C4-2B (cell line): Measurements from ENCODE around the gene RHBDF2.

Source experiments
- H3K27ac ChIP-seq: fragments of 450-650 bp; 2 replicates; pipeline ENCODE4 v1.5.1; 2017
- CTCF ChIP-seq: fragments of 450-650 bp; conservative IDR thresholded peaks from 2 replicates; pipeline ENCODE4 v1.5.1; 2017; ENCODE audit warnings: mild to moderate bottlenecking
- ZFX ChIP-seq: fragments of 450-650 bp; IDR thresholded peaks from 2 replicates; pipeline ENCODE4 v1.6.1; 2017

RHBDF2 gene

GRCh38 chr17:76501018-76501826 is at the start of gene RHBDF2:
RHBDF2 (minus strand) TSS chr17:76501423; CDS start chr17:76481524, 19,899 bp downstream.
- peak within 1 kb of the TSS; percentile 61 for H3K27ac ChIP-seq
- TF ChIP-seq CTCF (no peak), ZFX (peak; percentile 36; the same call in 1 of the 2 replicates)

GRCh38 chr17:76549539-76549938 is 48.3 kb upstream of the RHBDF2 start:
- H3K27ac ChIP-seq = no peak overlapping the region
- no peak for TF ChIP-seq ZFX

- TF ChIP-seq ZFX = no peak
- no peak for TF ChIP-seq CTCF
- no peak overlapping the region for H3K27ac ChIP-seq
Observed at GRCh38 chr17:76549215-76549518, 47.9 kb upstream of the RHBDF2 start.

GRCh38 chr17:76548378-76549214 is 47.4 kb upstream of the RHBDF2 start:
- no peak for TF ChIP-seq CTCF
- TF ChIP-seq ZFX = no peak
- 0 out of 2 replicates have a peak overlapping the region, but pooled peaks have one; percentile 11 for H3K27ac ChIP-seq

- TF ChIP-seq CTCF (peak; percentile 51), ZFX (no peak)
- H3K27ac ChIP-seq = no peak overlapping the region
Observed at GRCh38 chr17:76547642-76548202, 46.5 kb upstream of the RHBDF2 start.

- H3K27ac ChIP-seq = peak overlapping the region; percentile 19; the same call in 1 of the 2 replicates
Observed at GRCh38 chr17:76547183-76547641, 46.0 kb upstream of the RHBDF2 start.

More at GRCh38 chr17:76547183-76547641, 46.0 kb upstream of the RHBDF2 start:
- TF ChIP-seq CTCF (peak; percentile 84), ZFX (no peak)
